ENCODE measurements around the gene AMER3.

Gene AMER3

GRCh38 chr2:130765464-130765863 lies 10.1 kb downstream of the AMER3 start:
- H3K27ac ChIP-seq = no peak overlapping the region
- TF ChIP-seq Cebpa-rat (IDR thresholded peaks at IDR 0.05) = no peak
- H3K4me1 ChIP-seq = no peaks in the 10 kb centered on the region
- H3K9ac ChIP-seq = no peak overlapping the region
- no peak overlapping the region for H3K4me2 ChIP-seq
- no peaks in the 10 kb centered on the region for H3K9me3 ChIP-seq (replicated peaks in 1 of 11)
- H3K36me3 ChIP-seq = no peaks in the 10 kb centered on the region
- H3K4me3 ChIP-seq = no peak overlapping the region
- no peaks in the 10 kb centered on the region for H3K27me3 ChIP-seq
- peaks cover 0 to 35% (median 0%) of the 10 kb centered on the region in 11 experiments; a peak in 7 of 22 replicates for H4K20me1 ChIP-seq

DNA sequence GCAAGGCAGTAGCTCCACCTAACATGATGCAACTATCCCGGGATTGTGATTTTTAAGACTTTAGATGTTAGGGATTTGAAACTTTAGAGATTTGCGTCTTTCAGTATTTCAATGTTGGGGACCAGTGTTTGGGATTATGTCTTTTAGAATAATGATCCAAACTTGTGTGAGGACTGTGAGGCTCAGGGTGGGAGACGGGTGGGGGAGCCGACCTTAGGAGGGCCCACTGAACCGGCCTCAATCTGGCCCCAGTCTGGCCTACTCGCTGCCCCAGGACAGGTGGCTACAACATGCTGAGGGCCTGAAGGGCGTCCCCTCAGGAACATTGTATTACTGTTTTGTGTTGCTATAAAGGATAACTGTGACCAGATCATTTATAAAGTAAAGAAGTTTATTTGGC lies 10.7 kb downstream of the AMER3 start:
- H3K36me3 ChIP-seq = no peaks in the 10 kb centered on the region
- H3K4me2 ChIP-seq = no peak overlapping the region
- H3K9me3 ChIP-seq (replicated peaks in 1 of 11) = no peaks in the 10 kb centered on the region
- H3K4me3 ChIP-seq = no peak overlapping the region
- TF ChIP-seq Cebpa-rat (IDR thresholded peaks at IDR 0.05) = no peak
- H3K4me1 ChIP-seq = no peaks in the 10 kb centered on the region
- H3K27ac ChIP-seq = no peak overlapping the region
- no peak overlapping the region for H3K9ac ChIP-seq
- no peaks in the 10 kb centered on the region for H3K27me3 ChIP-seq
- H4K20me1 ChIP-seq = peaks cover 0 to 31% (median 0%) of the 10 kb centered on the region in 11 experiments; a peak in 4 of 22 replicates

DNA sequence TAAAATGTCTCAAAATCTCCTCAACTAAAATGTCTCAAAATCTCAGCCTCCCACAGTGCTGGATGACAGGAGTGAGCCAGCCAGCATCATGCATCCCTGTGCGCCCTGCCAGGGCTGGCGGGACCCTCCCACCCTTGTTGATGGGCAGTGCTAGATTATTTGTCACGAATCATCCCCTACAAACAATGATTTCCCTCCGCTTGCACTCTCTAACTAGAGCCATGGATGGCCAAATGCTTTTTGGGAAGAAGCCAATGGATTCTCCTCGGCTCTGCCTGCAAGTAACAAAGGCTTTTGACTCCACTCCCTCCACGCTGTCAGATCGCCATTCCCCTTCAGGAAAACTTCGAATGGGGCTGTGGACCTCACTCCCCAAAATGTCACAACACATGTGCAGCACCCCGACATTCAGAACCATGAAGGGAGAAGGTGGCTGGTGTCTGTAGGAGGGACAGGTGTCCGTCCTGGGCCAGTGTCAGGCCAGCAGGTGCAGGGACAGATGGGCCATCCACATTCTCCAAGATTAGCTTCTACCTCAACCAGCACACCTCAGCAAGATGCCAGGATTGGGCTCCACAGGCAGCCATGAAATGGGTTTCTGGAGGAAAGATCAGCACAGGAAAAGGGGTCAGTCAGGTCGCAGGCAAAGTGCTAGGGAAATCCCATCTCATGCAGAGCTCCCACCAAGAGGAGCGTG lies 11.5 kb downstream of the AMER3 start:
- H3K9ac ChIP-seq = no peak overlapping the region
- no peak overlapping the region for H3K27ac ChIP-seq
- H3K27me3 ChIP-seq = no peaks in the 10 kb centered on the region
- no peak overlapping the region for H3K4me3 ChIP-seq
- no peaks in the 10 kb centered on the region for H3K9me3 ChIP-seq (replicated peaks in 1 of 11)
- H3K36me3 ChIP-seq = no peaks in the 10 kb centered on the region
- no peak for TF ChIP-seq Cebpa-rat (IDR thresholded peaks at IDR 0.05)
- no peaks in the 10 kb centered on the region for H3K4me1 ChIP-seq
- no peak overlapping the region for H3K4me2 ChIP-seq
- peaks cover 0 to 23% (median 0%) of the 10 kb centered on the region in 11 experiments; a peak in 4 of 22 replicates for H4K20me1 ChIP-seq

DNA sequence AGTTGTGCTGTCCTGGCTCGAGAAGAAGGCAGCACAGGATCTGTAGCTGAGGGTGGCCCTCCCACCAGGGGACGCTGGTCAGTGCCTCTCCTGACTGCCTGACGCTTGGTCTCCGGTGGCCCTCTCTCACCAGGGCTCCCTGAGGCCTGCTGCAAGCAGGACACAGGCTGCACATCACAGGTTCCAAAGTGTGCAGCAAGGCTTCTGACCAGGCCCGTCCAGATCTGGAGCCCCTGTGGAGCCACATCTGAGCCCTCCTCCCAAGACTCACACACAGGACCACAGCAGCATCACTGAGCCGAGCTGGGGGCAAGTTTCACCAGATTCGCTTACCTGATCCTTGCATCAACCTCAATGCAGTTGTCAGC lies 12.1 kb downstream of the AMER3 start:
- H3K9ac ChIP-seq = no peak overlapping the region
- H3K27me3 ChIP-seq = no peaks in the 10 kb centered on the region
- H3K9me3 ChIP-seq (replicated peaks in 1 of 11) = peaks cover 0 to 1% (median 0%) of the 10 kb centered on the region in 11 experiments; a peak in 3 of 22 replicates
- no peaks in the 10 kb centered on the region for H3K4me1 ChIP-seq
- no peak overlapping the region for H3K4me3 ChIP-seq
- H3K4me2 ChIP-seq = no peak overlapping the region
- TF ChIP-seq Cebpa-rat (IDR thresholded peaks at IDR 0.05) = no peak
- H4K20me1 ChIP-seq = peaks cover 0 to 17% (median 0%) of the 10 kb centered on the region in 11 experiments; a peak in 3 of 22 replicates
- no peaks in the 10 kb centered on the region for H3K36me3 ChIP-seq
- no peak overlapping the region for H3K27ac ChIP-seq

- peaks cover 0 to 9% (median 4%) of the 10 kb centered on the region in 11 experiments; a peak in 3 of 22 replicates for H3K9me3 ChIP-seq (replicated peaks in 1 of 11)
Measured at GRCh38 chr2:130768191-130768855, 13.0 kb downstream of the AMER3 start.

GRCh38 chr2:130769343-130769907 lies 14.1 kb downstream of the AMER3 start:
- Histone ChIP-seq H3K4me1 (no peaks in the 10 kb centered on the region), H3K27ac (no peak overlapping the region), H4K20me1 (peaks cover 0 to 3% (median 0%) of the 10 kb centered on the region in 11 experiments; a peak in 1 of 22 replicates), H3K9ac (no peak overlapping the region), H3K4me2 (no peak overlapping the region), H3K36me3 (no peaks in the 10 kb centered on the region), H3K4me3 (no peak overlapping the region), H3K27me3 (no peaks in the 10 kb centered on the region), H3K9me3 (replicated peaks in 1 of 11) (peaks cover 0 to 9% (median 4%) of the 10 kb centered on the region in 11 experiments; a peak in 3 of 22 replicates)
- TF ChIP-seq Cebpa-rat (IDR thresholded peaks at IDR 0.05) = no peak

More at GRCh38 chr2:130768191-130768855, 13.0 kb downstream of the AMER3 start:
- H3K9ac ChIP-seq = no peak overlapping the region
- no peak for TF ChIP-seq Cebpa-rat (IDR thresholded peaks at IDR 0.05)
- H4K20me1 ChIP-seq = peaks cover 0 to 10% (median 0%) of the 10 kb centered on the region in 11 experiments; a peak in 2 of 22 replicates
- H3K27me3 ChIP-seq = no peaks in the 10 kb centered on the region
- H3K36me3 ChIP-seq = no peaks in the 10 kb centered on the region
- no peak overlapping the region for H3K27ac ChIP-seq
- H3K4me2 ChIP-seq = no peak overlapping the region
- no peak overlapping the region for H3K4me3 ChIP-seq
- H3K4me1 ChIP-seq = no peaks in the 10 kb centered on the region

DNA sequence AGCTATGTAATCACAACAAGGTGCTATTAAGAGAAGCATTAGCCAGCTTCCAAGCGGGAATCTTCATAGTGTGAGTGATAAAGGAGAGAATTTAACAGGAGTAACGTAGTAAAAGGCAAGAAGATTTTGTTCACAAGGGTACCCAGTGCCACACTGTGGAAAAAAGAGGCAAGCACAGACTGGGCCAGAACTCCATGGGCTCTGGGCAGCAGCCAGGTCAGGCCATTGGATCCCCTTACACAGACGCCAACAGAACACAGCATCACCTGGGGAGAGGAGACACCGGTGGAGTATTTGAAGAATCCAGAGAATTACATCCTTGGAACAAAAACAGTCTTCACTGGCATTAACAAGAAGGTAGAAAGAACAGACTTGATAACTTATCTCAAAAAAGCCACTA lies 21.2 kb downstream of the AMER3 start:
- H4K20me1 ChIP-seq = no peaks in the 10 kb centered on the region
- 0 out of 22 replicates have a peak, but pooled peaks of 1 of the 11 experiments have one; percentile 11 for TF ChIP-seq Cebpa-rat (IDR thresholded peaks at IDR 0.05)
- no peak overlapping the region for H3K4me3 ChIP-seq
- no peaks in the 10 kb centered on the region for H3K4me1 ChIP-seq
- no peak overlapping the region for H3K4me2 ChIP-seq
- H3K36me3 ChIP-seq = no peaks in the 10 kb centered on the region
- H3K27ac ChIP-seq = no peak overlapping the region
- H3K9ac ChIP-seq = no peak overlapping the region
- no peaks in the 10 kb centered on the region for H3K27me3 ChIP-seq
- peaks cover 0 to 9% (median 4%) of the 10 kb centered on the region in 11 experiments; a peak in 3 of 22 replicates for H3K9me3 ChIP-seq (replicated peaks in 1 of 11)

DNA sequence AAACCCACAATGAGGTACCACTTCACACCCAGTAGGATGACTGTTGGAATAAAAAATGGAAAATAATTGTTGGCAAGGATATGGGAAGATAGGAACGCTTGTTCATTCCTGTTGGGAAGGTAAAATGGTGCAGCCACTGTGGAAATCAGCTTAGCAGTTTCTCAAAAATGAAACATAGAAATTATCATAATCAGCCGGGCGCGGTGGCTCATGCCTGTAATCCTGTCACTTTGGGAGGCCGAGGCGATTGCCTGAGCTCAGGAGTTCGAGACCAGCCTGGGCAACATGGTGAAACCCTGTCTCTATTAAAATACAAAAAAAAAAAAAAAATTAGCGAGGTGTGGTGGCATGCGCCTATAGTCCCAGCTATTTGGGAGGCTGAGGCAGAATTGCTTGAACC lies 23.4 kb downstream of the AMER3 start:
- no peak overlapping the region for H3K27ac ChIP-seq
- H3K4me1 ChIP-seq = no peaks in the 10 kb centered on the region
- no peak overlapping the region for H3K9ac ChIP-seq
- H4K20me1 ChIP-seq = no peaks in the 10 kb centered on the region
- H3K4me3 ChIP-seq = no peak overlapping the region
- no peaks in the 10 kb centered on the region for H3K27me3 ChIP-seq
- TF ChIP-seq Cebpa-rat (IDR thresholded peaks at IDR 0.05) = no peak
- H3K9me3 ChIP-seq (replicated peaks in 1 of 11) = peaks cover 0 to 8% (median 0%) of the 10 kb centered on the region in 11 experiments; a peak in 5 of 22 replicates
- H3K4me2 ChIP-seq = no peak overlapping the region
- H3K36me3 ChIP-seq = no peaks in the 10 kb centered on the region

DNA sequence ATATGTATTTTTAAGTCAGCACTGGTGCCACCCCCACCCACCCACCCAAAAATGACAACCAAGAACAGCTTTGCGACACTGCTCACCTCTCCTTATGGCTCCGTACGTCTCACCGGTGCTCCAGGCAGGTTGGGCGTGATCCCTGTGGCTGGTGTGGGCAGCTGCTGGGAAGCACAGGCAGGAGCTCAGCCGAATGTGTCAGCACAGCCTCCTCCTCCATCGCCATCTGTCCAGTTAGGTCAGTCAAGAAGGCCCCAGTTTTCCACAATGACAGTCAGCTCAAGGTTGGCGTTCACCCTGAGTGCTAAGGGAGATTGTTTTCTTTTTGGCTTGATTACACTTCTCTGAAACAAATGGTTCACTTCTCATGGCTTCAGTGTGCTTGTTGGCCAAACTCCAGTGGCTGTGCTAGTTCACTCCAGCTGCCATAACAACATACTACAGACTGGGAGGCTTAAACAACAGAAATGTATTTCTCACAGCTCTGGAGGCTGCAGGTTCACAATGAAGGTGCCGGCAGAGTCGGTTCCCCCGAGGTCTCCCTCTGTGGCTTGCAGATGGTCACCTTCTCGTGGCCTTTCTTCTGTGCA lies 30.2 kb downstream of the AMER3 start:
- H3K27me3 ChIP-seq = no peaks in the 10 kb centered on the region
- H3K9me3 ChIP-seq (replicated peaks in 1 of 11) = peaks cover 0 to 9% (median 0%) of the 10 kb centered on the region in 11 experiments; a peak in 5 of 22 replicates
- no peaks in the 10 kb centered on the region for H3K36me3 ChIP-seq
- no peak overlapping the region for H3K4me3 ChIP-seq
- no peak for TF ChIP-seq Cebpa-rat (IDR thresholded peaks at IDR 0.05)
- no peak overlapping the region for H3K9ac ChIP-seq
- no peaks in the 10 kb centered on the region; a peak in 1 of 22 replicates for H4K20me1 ChIP-seq
- no peak overlapping the region for H3K27ac ChIP-seq
- no peaks in the 10 kb centered on the region for H3K4me1 ChIP-seq
- H3K4me2 ChIP-seq = no peak overlapping the region
